D721Med (cell line): ENCODE measurements around the gene GIMAP8.
"Not testable (repeated sequence)": the region's sequence is repeated elsewhere in the genome, so short reads cannot be mapped to it uniquely, and the experiment has no call there.

Experiments used
- DNase-seq: peaks from one replicate; pipeline ENCODE4 v3.0.0; 2011; ENCODE audit warnings: low spot score; ENCODE audit not compliant: insufficient read length
- FAIRE-seq: peaks from 2 replicates; lab custom pipeline; 2011; peaks lifted over from hg19 to GRCh38; lab: Jason Lieb, UNC
- TF ChIP-seq, protein P1 (sequence below): IDR thresholded peaks from 2 replicates; pipeline ENCODE4 v1.5.1; 2012; ENCODE audit warnings: mild to moderate bottlenecking, control low read depth; ENCODE audit not compliant: insufficient read depth; ENCODE audit errors: missing control alignments

The GIMAP8 gene

DNA sequence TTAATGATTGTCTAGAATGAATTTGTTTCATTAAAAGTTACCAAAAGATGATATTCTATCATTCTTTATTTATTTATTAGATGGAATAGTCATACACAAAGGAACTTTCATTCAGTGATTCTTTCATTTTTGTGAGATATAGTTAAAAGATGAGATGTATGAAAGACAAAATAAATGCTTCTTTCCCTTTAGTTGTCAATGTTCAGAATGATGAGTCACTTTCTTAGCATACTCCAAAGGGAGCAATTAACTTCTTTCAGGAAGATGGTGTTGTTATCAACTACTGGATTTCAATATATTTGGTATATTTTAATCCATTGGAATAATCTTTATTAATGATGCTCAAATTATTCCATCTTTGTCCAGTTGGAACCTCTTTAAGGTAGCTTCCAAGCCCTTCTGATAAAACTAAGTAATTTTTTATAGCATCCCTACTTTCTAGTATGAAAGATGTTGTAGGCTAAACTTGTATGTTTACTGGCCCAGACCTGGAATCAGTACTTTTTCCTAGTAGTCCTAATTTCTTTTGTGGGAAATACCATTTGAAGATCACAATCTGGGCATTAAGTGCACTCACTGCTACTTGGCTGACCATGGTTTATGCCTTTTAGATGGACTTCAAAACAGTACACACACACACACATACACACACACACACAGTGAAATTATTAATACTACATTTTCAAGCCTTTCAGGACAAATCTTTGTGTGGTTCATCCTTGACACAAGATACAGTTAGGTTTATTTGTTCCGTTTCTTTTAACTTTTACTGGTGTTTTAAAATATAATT is 66.7 kb downstream of the GIMAP8 start:
- DNase-seq (no peak), FAIRE-seq (no peak)
- TF ChIP-seq, protein P1, sequence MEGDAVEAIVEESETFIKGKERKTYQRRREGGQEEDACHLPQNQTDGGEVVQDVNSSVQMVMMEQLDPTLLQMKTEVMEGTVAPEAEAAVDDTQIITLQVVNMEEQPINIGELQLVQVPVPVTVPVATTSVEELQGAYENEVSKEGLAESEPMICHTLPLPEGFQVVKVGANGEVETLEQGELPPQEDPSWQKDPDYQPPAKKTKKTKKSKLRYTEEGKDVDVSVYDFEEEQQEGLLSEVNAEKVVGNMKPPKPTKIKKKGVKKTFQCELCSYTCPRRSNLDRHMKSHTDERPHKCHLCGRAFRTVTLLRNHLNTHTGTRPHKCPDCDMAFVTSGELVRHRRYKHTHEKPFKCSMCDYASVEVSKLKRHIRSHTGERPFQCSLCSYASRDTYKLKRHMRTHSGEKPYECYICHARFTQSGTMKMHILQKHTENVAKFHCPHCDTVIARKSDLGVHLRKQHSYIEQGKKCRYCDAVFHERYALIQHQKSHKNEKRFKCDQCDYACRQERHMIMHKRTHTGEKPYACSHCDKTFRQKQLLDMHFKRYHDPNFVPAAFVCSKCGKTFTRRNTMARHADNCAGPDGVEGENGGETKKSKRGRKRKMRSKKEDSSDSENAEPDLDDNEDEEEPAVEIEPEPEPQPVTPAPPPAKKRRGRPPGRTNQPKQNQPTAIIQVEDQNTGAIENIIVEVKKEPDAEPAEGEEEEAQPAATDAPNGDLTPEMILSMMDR: no peak

DNA sequence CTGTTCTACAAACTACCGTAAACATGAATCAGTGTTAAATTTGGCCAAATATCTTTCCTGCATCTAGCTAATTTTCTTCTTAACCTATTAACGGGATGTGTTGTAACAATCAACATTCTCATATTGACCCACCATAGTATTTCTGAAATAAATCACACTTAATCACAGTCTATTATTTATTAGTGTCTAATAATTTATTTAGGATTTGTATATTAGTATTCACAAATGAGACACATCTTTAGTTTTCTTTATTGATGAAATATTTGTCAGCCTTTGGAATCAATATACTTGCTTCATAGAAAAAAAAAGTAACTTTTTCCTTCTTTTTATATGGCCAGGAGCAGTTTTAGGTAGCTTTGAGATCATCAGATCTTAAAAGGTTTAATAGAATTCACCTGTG is 68.9 kb downstream of the GIMAP8 start:
- DNase-seq (no peak), FAIRE-seq (no peak)
- TF ChIP-seq, protein P1: no peak

DNA sequence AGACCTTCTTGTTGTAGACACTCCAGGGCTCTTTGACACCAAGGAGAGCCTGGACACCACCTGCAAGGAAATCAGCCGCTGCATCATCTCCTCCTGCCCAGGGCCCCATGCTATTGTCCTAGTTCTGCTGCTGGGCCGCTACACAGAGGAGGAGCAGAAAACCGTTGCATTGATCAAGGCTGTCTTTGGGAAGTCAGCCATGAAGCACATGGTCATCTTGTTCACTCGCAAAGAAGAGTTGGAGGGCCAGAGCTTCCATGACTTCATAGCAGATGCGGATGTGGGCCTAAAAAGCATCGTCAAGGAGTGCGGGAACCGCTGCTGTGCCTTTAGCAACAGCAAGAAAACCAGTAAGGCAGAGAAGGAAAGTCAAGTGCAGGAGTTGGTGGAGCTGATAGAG is 69.7 kb downstream of the GIMAP8 start:
- no peak for DNase-seq
- no peak for FAIRE-seq
- TF ChIP-seq, protein P1: no peak

GRCh38 chr7:150522931-150523330 is 72.5 kb downstream of the GIMAP8 start:
- FAIRE-seq, DNase-seq: not testable (repeated sequence)

GRCh38 chr7:150524018-150524417 is 73.6 kb downstream of the GIMAP8 start:
- DNase-seq: no peak
- TF ChIP-seq, protein P1: no peak
- no peak for FAIRE-seq
